Measurements from ENCODE around the gene JAGN1.
"Not testable (repeated sequence)": the region's sequence is repeated elsewhere in the genome, so short reads cannot be mapped to it uniquely, and the experiment has no call there.

Gene JAGN1

DNA sequence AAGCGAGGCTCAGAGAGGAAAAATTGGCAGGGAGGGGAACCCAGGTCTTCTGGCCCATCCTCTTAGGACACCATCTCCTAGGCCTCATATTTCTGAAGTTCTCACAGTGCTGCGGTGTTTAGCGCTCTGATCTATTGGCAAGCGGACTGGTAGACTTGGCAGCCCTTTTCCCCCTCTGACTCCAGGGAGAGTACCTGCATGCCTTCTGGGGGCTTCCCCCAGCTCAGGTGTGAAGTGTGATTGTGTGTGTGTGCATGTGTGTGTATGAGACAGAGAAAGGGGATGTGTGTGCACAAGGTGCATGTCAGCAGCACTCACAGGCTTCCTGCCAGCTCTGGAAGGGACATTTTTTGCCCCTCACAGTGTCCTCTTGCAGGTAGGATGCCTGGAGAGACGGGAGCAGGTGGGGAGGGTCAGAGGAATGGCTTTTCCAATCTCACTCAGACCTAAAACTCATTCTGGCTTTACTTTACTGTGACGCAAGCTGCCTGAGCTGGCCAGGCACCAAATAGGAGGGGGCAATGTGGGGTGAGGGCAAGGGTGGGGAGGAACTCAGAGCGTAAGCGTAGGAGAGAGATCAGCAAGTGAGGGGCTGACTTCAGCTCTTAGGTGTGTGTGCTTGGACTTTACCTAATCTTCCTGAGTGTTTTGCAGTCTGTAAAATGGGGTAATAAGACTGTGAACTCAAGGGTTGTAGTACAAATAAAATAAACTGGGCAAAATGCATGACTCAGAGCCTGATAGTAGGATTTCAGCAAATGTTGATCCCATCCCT lies 8.2 kb downstream of the JAGN1 start:
- Histone ChIP-seq H3K36me3 (ENCODE audit: insufficient read depth, low read length) (peaks cover 8% of the 10 kb centered on the region), H3K4me3 (ENCODE audit: low read depth, low read length) (no peak overlapping the region), H3K4me1 (ENCODE audit: control insufficient read depth, insufficient read depth, low read length, unreplicated experiment) (peaks cover 60% of the 10 kb centered on the region), H2AFZ (ENCODE audit: low read length, unreplicated experiment) (no peak overlapping the region), H3K79me2 (ENCODE audit: control insufficient read depth, insufficient read depth, low read length, unreplicated experiment) (peaks cover 3% of the 10 kb centered on the region), H3K27ac (ENCODE audit: low read depth, low read length) (peak overlapping the region; percentile 80; the same call in 1 of the 2 replicates), H3K27me3 (ENCODE audit: insufficient read depth, low read length) (no peaks in the 10 kb centered on the region)

DNA sequence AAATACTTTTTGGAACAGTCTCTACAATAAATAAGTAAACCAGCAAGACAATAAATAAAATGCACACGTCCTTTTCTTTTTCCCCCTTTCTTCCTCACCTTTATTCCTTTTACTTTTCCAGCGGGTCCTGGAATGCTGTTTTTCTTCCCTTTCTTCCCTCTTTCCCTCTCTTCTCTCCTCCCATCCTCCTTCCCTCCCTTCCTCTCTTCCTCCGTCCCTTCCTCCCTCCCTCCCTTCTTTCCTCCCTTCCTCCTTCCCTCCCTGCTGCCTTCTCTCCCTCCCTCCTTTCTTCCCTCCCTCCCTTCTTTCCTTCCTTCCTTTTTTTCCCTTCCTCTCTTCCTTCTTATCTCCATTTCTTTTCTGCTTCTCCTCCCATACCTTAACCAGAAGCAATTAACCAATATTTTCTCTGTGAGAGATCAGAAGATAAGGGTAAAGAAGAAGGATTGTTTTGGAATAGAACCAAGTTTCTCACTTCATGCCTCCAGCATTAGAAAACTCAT lies 8.9 kb downstream of the JAGN1 start:
- Histone ChIP-seq H3K79me2 (ENCODE audit: control insufficient read depth, insufficient read depth, low read length, unreplicated experiment) (peaks cover 3% of the 10 kb centered on the region), H3K27me3 (ENCODE audit: insufficient read depth, low read length) (no peaks in the 10 kb centered on the region), H3K4me3 (ENCODE audit: low read depth, low read length) (no peak overlapping the region), H3K27ac (ENCODE audit: low read depth, low read length) (no peak overlapping the region), H3K4me1 (ENCODE audit: control insufficient read depth, insufficient read depth, low read length, unreplicated experiment) (peaks cover 57% of the 10 kb centered on the region), H2AFZ (ENCODE audit: low read length, unreplicated experiment) (no peak overlapping the region), H3K36me3 (ENCODE audit: insufficient read depth, low read length) (peaks cover 5% of the 10 kb centered on the region)

DNA sequence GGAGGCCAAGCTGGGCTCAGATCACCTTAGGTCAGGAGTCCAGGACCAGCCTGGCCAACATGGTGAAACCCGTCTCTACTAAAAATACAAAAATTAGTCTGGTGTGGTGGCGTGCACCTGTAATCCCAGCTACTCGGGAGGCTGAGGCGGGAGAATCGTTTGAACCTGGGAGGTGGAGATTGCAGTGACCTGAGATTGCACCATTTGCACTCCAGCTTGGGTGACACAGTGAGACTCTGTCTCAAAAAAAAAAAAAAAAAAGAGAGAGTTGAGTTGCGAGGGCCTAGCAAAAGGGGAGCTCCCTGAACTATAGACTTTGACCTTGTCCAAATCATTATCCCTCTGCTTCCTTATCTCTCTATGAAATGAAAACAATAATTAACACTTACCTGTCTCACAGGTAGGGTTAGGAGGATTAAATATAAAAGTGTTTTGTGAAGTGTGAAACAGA lies 10.6 kb downstream of the JAGN1 start:
- not testable (repeated sequence) for H3K27ac ChIP-seq (ENCODE audit: low read depth, low read length); H3K36me3 ChIP-seq (ENCODE audit: insufficient read depth, low read length); H2AFZ ChIP-seq (ENCODE audit: low read length, unreplicated experiment); H3K27me3 ChIP-seq (ENCODE audit: insufficient read depth, low read length); H3K79me2 ChIP-seq (ENCODE audit: control insufficient read depth, insufficient read depth, low read length, unreplicated experiment); H3K4me3 ChIP-seq (ENCODE audit: low read depth, low read length)
- peaks cover 55% of the 10 kb centered on the region for H3K4me1 ChIP-seq (ENCODE audit: control insufficient read depth, insufficient read depth, low read length, unreplicated experiment)

DNA sequence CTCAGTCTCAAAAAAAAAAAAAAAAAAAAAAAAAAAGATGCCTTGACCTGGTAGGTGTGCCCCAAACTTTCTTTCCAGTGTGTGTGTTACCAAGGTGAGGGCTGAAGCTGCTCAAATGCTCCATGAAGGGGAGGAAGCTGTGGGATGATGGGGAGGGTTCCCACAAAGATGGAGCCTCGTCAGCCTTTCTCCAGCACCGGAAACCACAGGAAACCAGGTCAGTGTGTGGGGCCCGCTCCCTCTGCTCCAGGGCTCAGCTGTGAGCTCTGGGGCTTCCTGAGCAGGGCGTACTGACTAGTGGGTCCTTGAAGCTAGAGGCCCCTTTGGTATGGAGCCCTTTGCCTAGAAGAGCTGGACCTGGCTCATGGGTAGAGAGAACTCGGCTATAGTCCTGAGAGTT lies 11.6 kb downstream of the JAGN1 start:
- Histone ChIP-seq H3K79me2 (ENCODE audit: control insufficient read depth, insufficient read depth, low read length, unreplicated experiment) (no peaks in the 10 kb centered on the region), H3K4me1 (ENCODE audit: control insufficient read depth, insufficient read depth, low read length, unreplicated experiment) (peaks cover 45% of the 10 kb centered on the region), H3K27me3 (ENCODE audit: insufficient read depth, low read length) (no peaks in the 10 kb centered on the region), H3K27ac (ENCODE audit: low read depth, low read length) (no peak overlapping the region), H3K36me3 (ENCODE audit: insufficient read depth, low read length) (no peaks in the 10 kb centered on the region), H2AFZ (ENCODE audit: low read length, unreplicated experiment) (no peak overlapping the region), H3K4me3 (ENCODE audit: low read depth, low read length) (no peak overlapping the region)

DNA sequence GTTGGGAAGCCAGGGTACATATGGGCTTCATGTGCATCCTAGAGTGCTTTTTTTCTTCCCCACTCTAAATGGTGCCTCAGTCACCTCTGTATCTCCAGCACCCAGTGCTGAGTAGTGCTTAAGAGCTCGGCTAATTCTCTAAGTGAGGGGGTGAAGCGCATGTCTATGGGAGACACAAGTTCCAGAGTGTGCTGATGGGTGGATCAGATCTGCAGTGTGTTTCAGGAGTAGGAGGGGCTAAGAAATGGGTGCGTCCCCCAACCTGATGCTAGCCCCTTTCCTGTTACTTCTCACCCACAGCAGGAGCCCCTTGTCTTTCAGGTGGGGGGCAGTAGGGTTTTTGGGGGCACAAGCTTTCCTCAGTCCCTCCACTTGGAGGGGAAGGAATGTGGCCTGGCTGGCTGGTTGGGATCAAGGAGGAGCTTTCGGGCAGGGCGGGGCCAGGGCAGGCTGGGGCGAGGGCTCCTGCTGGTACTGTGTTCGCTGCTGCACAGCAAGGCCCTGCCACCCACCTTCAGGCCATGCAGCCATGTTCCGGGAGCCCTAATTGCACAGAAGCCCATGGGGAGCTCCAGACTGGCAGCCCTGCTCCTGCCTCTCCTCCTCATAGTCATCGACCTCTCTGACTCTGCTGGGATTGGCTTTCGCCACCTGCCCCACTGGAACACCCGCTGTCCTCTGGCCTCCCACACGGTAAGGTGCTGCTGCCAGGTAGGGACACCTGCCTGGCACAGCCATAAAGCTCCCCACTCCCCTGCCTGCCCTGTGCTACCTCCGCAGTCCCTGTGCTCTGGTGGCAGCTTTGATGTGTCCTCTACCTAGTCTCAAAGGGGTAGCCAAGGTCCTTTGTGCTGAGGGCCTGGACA lies 12.2 kb downstream of the JAGN1 start, which contains the start of gene IL17RE:
IL17RE (plus strand) TSS at position 477 of the 866 bp plus-strand sequence; CDS start at position 562, 85 bp downstream.
- Histone ChIP-seq H3K4me1 (ENCODE audit: control insufficient read depth, insufficient read depth, low read length, unreplicated experiment) (peaks cover 39% of the 10 kb centered on the region), H3K36me3 (ENCODE audit: insufficient read depth, low read length) (no peaks in the 10 kb centered on the region), H3K27me3 (ENCODE audit: insufficient read depth, low read length) (no peaks in the 10 kb centered on the region), H3K27ac (ENCODE audit: low read depth, low read length) (peak within 1 kb of the TSS; percentile 51), H2AFZ (ENCODE audit: low read length, unreplicated experiment) (peak within 1 kb of the TSS; percentile 96), H3K4me3 (ENCODE audit: low read depth, low read length) (peak within 1 kb of the TSS; percentile 50), H3K79me2 (ENCODE audit: control insufficient read depth, insufficient read depth, low read length, unreplicated experiment) (no peaks in the 10 kb centered on the region)

DNA sequence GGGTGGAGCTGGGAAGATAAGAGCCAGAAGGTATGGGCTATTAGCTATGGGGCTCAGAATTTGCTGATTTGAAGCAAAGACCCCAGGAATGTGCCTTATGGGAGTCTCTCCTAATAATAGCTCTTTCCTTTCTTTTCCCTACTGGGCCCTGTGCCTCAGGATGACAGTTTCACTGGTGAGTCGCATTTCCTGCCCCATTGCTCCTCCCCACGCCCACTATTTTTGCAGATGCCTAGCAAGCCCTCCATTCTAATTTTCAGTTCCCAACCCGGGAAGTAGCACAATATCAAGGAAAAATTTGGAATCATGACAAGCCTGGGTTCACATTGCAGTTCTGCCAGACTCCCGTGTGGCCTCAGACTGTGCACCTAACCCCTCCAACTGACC lies 12.8 kb downstream of the JAGN1 start:
- H2AFZ ChIP-seq (ENCODE audit: low read length, unreplicated experiment), result peak overlapping the region; percentile 96
- H3K27me3 ChIP-seq (ENCODE audit: insufficient read depth, low read length), result no peaks in the 10 kb centered on the region
- H3K27ac ChIP-seq (ENCODE audit: low read depth, low read length), result peak overlapping the region; percentile 51
- peaks cover 32% of the 10 kb centered on the region for H3K4me1 ChIP-seq (ENCODE audit: control insufficient read depth, insufficient read depth, low read length, unreplicated experiment)
- H3K36me3 ChIP-seq (ENCODE audit: insufficient read depth, low read length), result no peaks in the 10 kb centered on the region
- no peaks in the 10 kb centered on the region for H3K79me2 ChIP-seq (ENCODE audit: control insufficient read depth, insufficient read depth, low read length, unreplicated experiment)
- H3K4me3 ChIP-seq (ENCODE audit: low read depth, low read length), result peak overlapping the region; percentile 50

DNA sequence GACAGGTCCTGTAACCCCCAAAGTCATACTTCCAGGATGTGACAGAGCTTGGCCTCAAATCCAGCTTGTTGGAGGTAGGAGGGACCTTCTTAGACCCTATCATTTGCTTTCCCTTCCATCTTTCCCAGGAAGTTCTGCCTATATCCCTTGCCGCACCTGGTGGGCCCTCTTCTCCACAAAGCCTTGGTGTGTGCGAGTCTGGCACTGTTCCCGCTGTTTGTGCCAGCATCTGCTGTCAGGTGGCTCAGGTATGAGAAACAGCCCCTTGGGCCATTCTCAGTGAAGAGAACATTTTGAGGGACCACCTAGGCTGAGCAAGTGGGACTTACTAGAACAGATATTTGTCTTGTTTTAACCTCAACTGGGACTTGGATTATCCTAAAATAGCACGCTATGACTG lies 13.5 kb downstream of the JAGN1 start:
- H3K79me2 ChIP-seq (ENCODE audit: control insufficient read depth, insufficient read depth, low read length, unreplicated experiment), result no peaks in the 10 kb centered on the region
- peaks cover 27% of the 10 kb centered on the region for H3K4me1 ChIP-seq (ENCODE audit: control insufficient read depth, insufficient read depth, low read length, unreplicated experiment)
- peak overlapping the region; percentile 50; the same call in 1 of the 2 replicates for H3K4me3 ChIP-seq (ENCODE audit: low read depth, low read length)
- H3K27ac ChIP-seq (ENCODE audit: low read depth, low read length), result peak overlapping the region; percentile 51
- H3K36me3 ChIP-seq (ENCODE audit: insufficient read depth, low read length), result no peaks in the 10 kb centered on the region
- H2AFZ ChIP-seq (ENCODE audit: low read length, unreplicated experiment), result peak overlapping the region; percentile 96
- H3K27me3 ChIP-seq (ENCODE audit: insufficient read depth, low read length), result no peaks in the 10 kb centered on the region

DNA sequence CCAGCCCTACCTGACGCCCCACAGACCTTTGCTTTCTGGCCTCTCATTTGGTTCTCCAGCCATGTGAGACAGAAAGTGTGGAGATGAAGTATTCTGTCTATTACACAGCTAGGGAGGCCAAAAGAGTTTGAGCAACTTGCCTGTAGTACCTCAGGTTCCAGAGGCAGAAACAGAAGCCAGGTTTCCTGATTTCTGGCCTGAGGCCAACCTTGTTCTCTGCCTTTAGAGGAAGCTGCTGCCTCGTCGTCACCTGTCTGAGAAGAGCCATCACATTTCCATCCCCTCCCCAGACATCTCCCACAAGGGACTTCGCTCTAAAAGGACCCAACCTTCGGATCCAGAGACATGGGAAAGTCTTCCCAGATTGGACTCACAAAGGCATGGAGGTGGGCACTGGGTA lies 16.1 kb downstream of the JAGN1 start:
- no peak overlapping the region for H3K4me3 ChIP-seq (ENCODE audit: low read depth, low read length)
- H3K79me2 ChIP-seq (ENCODE audit: control insufficient read depth, insufficient read depth, low read length, unreplicated experiment), result no peaks in the 10 kb centered on the region
- H2AFZ ChIP-seq (ENCODE audit: low read length, unreplicated experiment), result no peak overlapping the region
- no peaks in the 10 kb centered on the region for H3K36me3 ChIP-seq (ENCODE audit: insufficient read depth, low read length)
- peaks cover 20% of the 10 kb centered on the region for H3K4me1 ChIP-seq (ENCODE audit: control insufficient read depth, insufficient read depth, low read length, unreplicated experiment)
- no peaks in the 10 kb centered on the region for H3K27me3 ChIP-seq (ENCODE audit: insufficient read depth, low read length)
- no peak overlapping the region for H3K27ac ChIP-seq (ENCODE audit: low read depth, low read length)

DNA sequence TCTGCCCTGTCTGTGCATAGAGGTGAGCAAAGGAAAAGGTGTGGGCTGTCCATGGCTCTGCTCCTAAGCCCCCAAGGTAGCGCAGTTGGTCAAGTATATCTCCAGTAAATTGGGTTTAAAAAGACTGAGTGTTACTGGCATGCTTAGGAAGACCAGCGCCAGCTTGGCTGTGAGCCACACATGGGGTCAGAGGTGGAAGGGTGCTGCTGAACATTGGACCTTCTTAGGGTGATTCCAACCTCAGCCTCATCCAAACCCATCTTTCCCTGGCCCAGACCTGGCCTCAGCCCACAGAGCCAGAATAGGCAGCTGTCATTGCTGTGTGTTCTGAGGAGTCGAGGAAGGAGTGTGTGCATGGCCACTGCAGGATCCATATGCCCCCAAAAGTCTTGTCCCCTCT lies 17.9 kb downstream of the JAGN1 start:
- Histone ChIP-seq H3K4me3 (ENCODE audit: low read depth, low read length) (no peak overlapping the region), H3K36me3 (ENCODE audit: insufficient read depth, low read length) (no peaks in the 10 kb centered on the region), H3K27me3 (ENCODE audit: insufficient read depth, low read length) (no peaks in the 10 kb centered on the region), H3K27ac (ENCODE audit: low read depth, low read length) (no peak overlapping the region), H2AFZ (ENCODE audit: low read length, unreplicated experiment) (no peak overlapping the region), H3K79me2 (ENCODE audit: control insufficient read depth, insufficient read depth, low read length, unreplicated experiment) (no peaks in the 10 kb centered on the region), H3K4me1 (ENCODE audit: control insufficient read depth, insufficient read depth, low read length, unreplicated experiment) (peaks cover 18% of the 10 kb centered on the region)

DNA sequence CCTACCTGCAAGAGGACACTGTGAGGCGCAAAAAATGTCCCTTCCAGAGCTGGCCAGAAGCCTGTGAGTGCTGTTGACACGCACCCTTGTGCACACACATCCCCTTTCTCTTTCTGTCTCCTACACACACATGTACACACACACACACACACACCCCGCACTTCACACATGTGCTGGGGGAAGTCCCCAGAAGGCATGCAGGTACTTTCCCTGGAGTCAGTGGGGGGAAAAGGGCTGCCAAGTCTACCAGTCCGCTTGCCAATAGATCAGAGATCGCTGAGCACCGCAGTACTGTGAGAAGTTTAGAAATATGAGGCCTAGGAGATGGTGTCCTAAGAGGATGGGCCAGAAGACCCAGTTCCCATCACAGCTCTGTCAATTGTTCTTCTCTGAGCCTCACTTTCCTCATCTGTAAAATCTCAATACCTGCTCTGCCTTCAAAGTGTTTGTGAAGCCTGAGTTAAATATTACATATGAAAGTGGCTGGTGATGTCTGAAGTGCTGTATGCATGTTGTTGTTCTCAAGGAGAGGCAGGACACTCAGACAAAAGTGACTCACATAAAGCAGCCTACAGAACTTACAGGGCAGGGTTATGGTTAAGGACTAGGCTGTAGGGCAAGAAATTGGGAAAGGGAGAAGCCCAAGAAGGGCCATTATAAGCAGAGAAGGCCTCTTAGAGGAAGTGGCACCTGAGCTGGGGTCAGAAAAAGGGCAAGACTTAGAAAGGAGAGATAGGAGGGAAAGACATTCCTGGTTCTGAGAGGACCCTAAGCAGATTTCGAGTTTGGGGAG lies 19.0 kb downstream of the JAGN1 start:
- Histone ChIP-seq H3K4me3 (ENCODE audit: low read depth, low read length) (no peak overlapping the region), H3K4me1 (ENCODE audit: control insufficient read depth, insufficient read depth, low read length, unreplicated experiment) (peaks cover 21% of the 10 kb centered on the region), H3K36me3 (ENCODE audit: insufficient read depth, low read length) (no peaks in the 10 kb centered on the region), H3K27me3 (ENCODE audit: insufficient read depth, low read length) (no peaks in the 10 kb centered on the region), H3K27ac (ENCODE audit: low read depth, low read length) (no peak overlapping the region), H2AFZ (ENCODE audit: low read length, unreplicated experiment) (no peak overlapping the region), H3K79me2 (ENCODE audit: control insufficient read depth, insufficient read depth, low read length, unreplicated experiment) (no peaks in the 10 kb centered on the region)

Data from ACC112 (cell line).